ENCODE measurements around the gene ARL4C. TPM values are rescaled to one million over a fixed set of nuclear protein-coding genes. Genes with fewer than 3 reads are reported as not detected.

The ARL4C gene
- total RNA-seq, 2 experiments from 2014 or later: 15.7 to 19.6 TPM

GRCh38 chr2:234444242-234444730, 52.6 kb downstream of the ARL4C start:
- intact Hi-C loops (cut with micrococcal nuclease; ENCODE audit: unreplicated experiment): loop anchor here (1.0 kb wide), 1 partner anchor 18 kb away; no protein-coding TSS in a partner anchor
- no peaks in the 10 kb centered on the region for H3K9me2 ChIP-seq (ENCODE audit: insufficient read depth, low read length)
- no peak for TF ChIP-seq EZH2phosphoT487 (IDR thresholded peaks at IDR 0.05; ENCODE audit: borderline replicate concordance, low read depth, low read length)
- TF ChIP-seq CTCF (conservative IDR thresholded peaks at IDR 0.05; ENCODE audit: low read length): no peak
- H3K27ac ChIP-seq (ENCODE audit: low read depth, low read length, poor library complexity, severe bottlenecking): peak overlapping the region; percentile 24
- POLR2A ChIA-PET: interaction anchor here (0.8 to 1.9 kb wide), 8 partner anchors 9 to 34 kb away, joined by 3 to 8 read pairs (median 4); no protein-coding TSS in a partner anchor
- no peaks in the 10 kb centered on the region for H4K20me1 ChIP-seq (ENCODE audit: insufficient read depth, low read length)
- BruUV-seq (replicated peaks): no TSS peak
- no peaks in the 10 kb centered on the region for H3K36me3 ChIP-seq (ENCODE audit: insufficient read depth, low read length)
- H3K4me3 ChIP-seq (ENCODE audit: low read depth, low read length, poor library complexity, severe bottlenecking): no peak overlapping the region
- CTCF ChIA-PET (ENCODE audit: unreplicated experiment): interaction anchor here (0.6 to 1.0 kb wide), 4 partner anchors 17 to 153 kb away, joined by 3 read pairs; no protein-coding TSS in a partner anchor
- DNase-seq (ENCODE audit: low spot score): peak; percentile 28
- H3K4me1 ChIP-seq (ENCODE audit: insufficient read depth, low read length, poor library complexity, severe bottlenecking): peaks cover 51% of the 10 kb centered on the region
- peak overlapping the region; percentile 69 for H2AFZ ChIP-seq (ENCODE audit: low read length)
- no peaks in the 10 kb centered on the region; the same call in 1 of the 2 replicates for H3K9me3 ChIP-seq (ENCODE audit: low read length)
- no peaks in the 10 kb centered on the region for H3K79me2 ChIP-seq (ENCODE audit: insufficient read depth, low read depth, low read length)
- no peak overlapping the region for H3K4me2 ChIP-seq (ENCODE audit: low read length)
